ENCODE measurements around the gene SLC25A42. TPM values are rescaled to one million over a fixed set of nuclear protein-coding genes. Genes with fewer than 3 reads are reported as not detected.
"Not testable (repeated sequence)": the region's sequence is repeated elsewhere in the genome, so short reads cannot be mapped to it uniquely, and the experiment has no call there.

SLC25A42 gene
- total RNA-seq, 1 donor from 2014 or later, result 7.5 TPM

GRCh38 chr19:19145684-19146608 lies 82.2 kb downstream of the SLC25A42 start:
- H3K27me3 Mint-ChIP-seq (ENCODE audit: unreplicated experiment), result peaks cover 4% of the 10 kb centered on the region
- no peak overlapping the region for H3K4me3 Mint-ChIP-seq (ENCODE audit: unreplicated experiment)
- no peaks in the 10 kb centered on the region for H3K9me3 Mint-ChIP-seq (ENCODE audit: unreplicated experiment)
- H3K4me1 Mint-ChIP-seq (ENCODE audit: unreplicated experiment), result no peaks in the 10 kb centered on the region
- TF ChIP-seq CTCF (IDR thresholded peaks at IDR 0.05; ENCODE audit: unreplicated experiment), result peak; percentile 98
- no peak overlapping the region for H3K27ac Mint-ChIP-seq (ENCODE audit: unreplicated experiment)
- peak; percentile 91 for DNase-seq (ENCODE audit: low spot score)
- H3K36me3 Mint-ChIP-seq (ENCODE audit: low read depth, unreplicated experiment), result no peaks in the 10 kb centered on the region

DNA sequence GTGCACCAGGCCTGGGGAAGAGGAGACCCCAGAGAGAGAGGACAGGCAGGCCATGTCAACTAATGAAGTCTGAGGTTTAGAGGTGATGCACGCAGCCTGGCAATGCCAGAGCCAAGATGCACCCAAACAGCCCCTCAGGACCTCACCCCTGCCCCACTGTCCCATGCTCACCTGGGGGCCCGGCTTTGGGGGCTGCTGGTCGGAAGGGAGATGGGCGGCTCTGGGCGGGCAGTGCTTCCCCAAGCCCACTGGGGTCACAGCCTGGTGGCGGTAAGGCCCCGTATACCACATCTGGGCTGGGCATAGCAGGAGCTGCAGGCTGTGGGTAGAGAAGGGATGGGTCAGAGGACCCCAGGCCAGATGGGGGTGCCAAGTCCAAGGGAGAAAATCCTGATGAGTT lies 83.1 kb downstream of the SLC25A42 start:
- Mint-ChIP-seq H3K4me3 (ENCODE audit: unreplicated experiment) (no peak overlapping the region), H3K9me3 (ENCODE audit: unreplicated experiment) (no peaks in the 10 kb centered on the region), H3K36me3 (ENCODE audit: low read depth, unreplicated experiment) (no peaks in the 10 kb centered on the region), H3K27me3 (ENCODE audit: unreplicated experiment) (peaks cover 4% of the 10 kb centered on the region), H3K4me1 (ENCODE audit: unreplicated experiment) (no peaks in the 10 kb centered on the region), H3K27ac (ENCODE audit: unreplicated experiment) (no peak overlapping the region)
- DNase-seq (ENCODE audit: low spot score), result no peak
- TF ChIP-seq CTCF (IDR thresholded peaks at IDR 0.05; ENCODE audit: unreplicated experiment), result no peak

- Mint-ChIP-seq H3K27me3 (ENCODE audit: unreplicated experiment) (peaks cover 4% of the 10 kb centered on the region), H3K9me3 (ENCODE audit: unreplicated experiment) (no peaks in the 10 kb centered on the region), H3K27ac (ENCODE audit: unreplicated experiment) (no peak overlapping the region), H3K4me1 (ENCODE audit: unreplicated experiment) (no peaks in the 10 kb centered on the region), H3K36me3 (ENCODE audit: low read depth, unreplicated experiment) (no peaks in the 10 kb centered on the region), H3K4me3 (ENCODE audit: unreplicated experiment) (no peak overlapping the region)
- DNase-seq (ENCODE audit: low spot score), result no peak
- TF ChIP-seq CTCF (IDR thresholded peaks at IDR 0.05; ENCODE audit: unreplicated experiment), result no peak
These were observed 83.5 kb downstream of the SLC25A42 start for GRCh38 chr19:19147344-19147743.

- not testable (repeated sequence) for H3K27me3 Mint-ChIP-seq (ENCODE audit: unreplicated experiment); H3K9me3 Mint-ChIP-seq (ENCODE audit: unreplicated experiment); H3K27ac Mint-ChIP-seq (ENCODE audit: unreplicated experiment); H3K4me3 Mint-ChIP-seq (ENCODE audit: unreplicated experiment); H3K36me3 Mint-ChIP-seq (ENCODE audit: low read depth, unreplicated experiment); H3K4me1 Mint-ChIP-seq (ENCODE audit: unreplicated experiment); DNase-seq (ENCODE audit: low spot score)
These were observed 84.7 kb downstream of the SLC25A42 start for GRCh38 chr19:19148504-19148903.

DNA sequence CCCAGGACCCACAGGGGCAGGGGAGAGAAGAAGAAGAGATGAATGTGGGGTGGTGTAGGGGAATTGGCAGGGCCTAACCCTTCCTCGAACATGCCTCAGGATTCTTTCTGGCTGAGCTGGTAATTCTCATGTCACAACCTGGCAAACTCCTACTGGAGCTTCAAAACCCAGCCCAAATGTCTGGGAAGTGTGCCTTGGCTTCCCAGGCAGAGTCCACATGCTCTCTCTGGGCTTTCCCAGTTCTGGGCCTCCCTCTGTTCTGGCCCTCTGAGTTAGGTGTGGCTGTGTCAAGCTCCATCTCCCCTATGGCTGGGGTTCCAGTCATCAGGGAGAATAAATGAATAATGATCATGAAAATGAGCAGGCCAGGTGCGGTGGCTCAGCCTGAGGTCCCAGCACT lies 85.6 kb downstream of the SLC25A42 start:
- H3K4me3 Mint-ChIP-seq (ENCODE audit: unreplicated experiment), result no peak overlapping the region
- no peaks in the 10 kb centered on the region for H3K36me3 Mint-ChIP-seq (ENCODE audit: low read depth, unreplicated experiment)
- no peaks in the 10 kb centered on the region for H3K4me1 Mint-ChIP-seq (ENCODE audit: unreplicated experiment)
- no peak for DNase-seq (ENCODE audit: low spot score)
- peaks cover 2% of the 10 kb centered on the region for H3K27me3 Mint-ChIP-seq (ENCODE audit: unreplicated experiment)
- H3K27ac Mint-ChIP-seq (ENCODE audit: unreplicated experiment), result no peak overlapping the region
- TF ChIP-seq CTCF (IDR thresholded peaks at IDR 0.05; ENCODE audit: unreplicated experiment), result no peak
- no peaks in the 10 kb centered on the region for H3K9me3 Mint-ChIP-seq (ENCODE audit: unreplicated experiment)

Measured in endothelial cell (in vitro differentiated cells).